OCI-LY1 (cell line): ENCODE measurements around the gene ESR1.

Experiments used
- H2AFZ ChIP-seq: fragments of 200-600 bp; sonication (generic), shearing (Covaris generic); 2 replicates; pipeline ENCODE4 v1.6.0; 2014; ENCODE audit warnings: antibody characterized with exemption, mild to moderate bottlenecking, low read length
- H3F3A ChIP-seq: fragments of 200-600 bp; sonication (generic), shearing (Covaris generic); 2 replicates; pipeline ENCODE4 v1.6.0; 2014; ENCODE audit warnings: mild to moderate bottlenecking, antibody characterized with exemption, low read length, moderate library complexity; ENCODE audit not compliant: insufficient read depth
- H3K27ac ChIP-seq: fragments of 200-600 bp; sonication (generic); 2 replicates; pipeline ENCODE4 v1.5.1; 2014; ENCODE audit warnings: low read length, mixed run types, mild to moderate bottlenecking, low read depth; ENCODE audit not compliant: poor library complexity, severe bottlenecking
- H3K27me3 ChIP-seq: fragments of 200-600 bp; sonication (generic); 2 replicates; pipeline ENCODE4 v1.6.0; 2014; ENCODE audit warnings: antibody characterized with exemption, mild to moderate bottlenecking, low read length, moderate library complexity; ENCODE audit not compliant: insufficient read depth
- H3K36me3 ChIP-seq: fragments of 200-600 bp; sonication (generic); 2 replicates; pipeline ENCODE4 v1.6.1; 2014; ENCODE audit warnings: mild to moderate bottlenecking, antibody characterized with exemption, low read length, moderate library complexity, mixed read lengths; ENCODE audit not compliant: insufficient read depth
- H3K4me1 ChIP-seq: fragments of 200-600 bp; sonication (generic); 2 replicates; pipeline ENCODE4 v1.5.1; 2014; ENCODE audit warnings: mild to moderate bottlenecking, low read length, moderate library complexity; ENCODE audit not compliant: insufficient read depth, severe bottlenecking
- H3K4me2 ChIP-seq: fragments of 200-600 bp; sonication (generic), shearing (Covaris generic); 2 replicates; pipeline ENCODE4 v1.6.1; 2014; ENCODE audit warnings: low read length
- H3K4me3 ChIP-seq: fragments of 200-600 bp; sonication (generic); 2 replicates; pipeline ENCODE4 v1.5.1; 2014; ENCODE audit warnings: low read length, low read depth, mild to moderate bottlenecking, mixed read lengths; ENCODE audit not compliant: poor library complexity, severe bottlenecking
- H3K79me2 ChIP-seq: fragments of 200-600 bp; shearing (Covaris generic); 2 replicates; pipeline ENCODE4 v1.6.1; 2016; ENCODE audit warnings: mixed run types, low read length, mixed read lengths; ENCODE audit not compliant: insufficient read depth
- H3K9ac ChIP-seq: fragments of 200-600 bp; sonication (generic), shearing (Covaris generic); 2 replicates; pipeline ENCODE4 v1.6.1; 2014; ENCODE audit warnings: mild to moderate bottlenecking, low read length, mixed read lengths
- H3K9me2 ChIP-seq: fragments of 200-600 bp; sonication (generic), shearing (Covaris generic); 2 replicates; pipeline ENCODE4 v1.6.1; 2014; ENCODE audit warnings: low read depth, mild to moderate bottlenecking, low read length, mixed read lengths
- H3K9me3 ChIP-seq: fragments of 200-600 bp; shearing (Covaris generic); 2 replicates; pipeline ENCODE4 v1.6.1; 2014; ENCODE audit warnings: low read length, mixed read lengths
- H4K20me1 ChIP-seq: fragments of 200-600 bp; sonication (generic), shearing (Covaris generic); 2 replicates; pipeline ENCODE4 v1.6.0; 2016; ENCODE audit warnings: mild to moderate bottlenecking, low read length; ENCODE audit not compliant: insufficient read depth
- CTCF ChIP-seq: fragments of 200-600 bp; sonication (generic), shearing (Covaris generic); IDR thresholded peaks from 2 replicates; pipeline ENCODE4 v1.5.1; 2017; ENCODE audit warnings: mild to moderate bottlenecking, antibody characterized with exemption, low read length, moderate library complexity, mixed read lengths
- EZH2 ChIP-seq: fragments of 200-600 bp; sonication (generic), shearing (Covaris generic); IDR thresholded peaks from 2 replicates; pipeline ENCODE4 v1.8.0; 2017; ENCODE audit warnings: borderline replicate concordance, mixed run types, mild to moderate bottlenecking, antibody characterized with exemption, low read length, moderate library complexity, mixed read lengths

ESR1 gene

DNA sequence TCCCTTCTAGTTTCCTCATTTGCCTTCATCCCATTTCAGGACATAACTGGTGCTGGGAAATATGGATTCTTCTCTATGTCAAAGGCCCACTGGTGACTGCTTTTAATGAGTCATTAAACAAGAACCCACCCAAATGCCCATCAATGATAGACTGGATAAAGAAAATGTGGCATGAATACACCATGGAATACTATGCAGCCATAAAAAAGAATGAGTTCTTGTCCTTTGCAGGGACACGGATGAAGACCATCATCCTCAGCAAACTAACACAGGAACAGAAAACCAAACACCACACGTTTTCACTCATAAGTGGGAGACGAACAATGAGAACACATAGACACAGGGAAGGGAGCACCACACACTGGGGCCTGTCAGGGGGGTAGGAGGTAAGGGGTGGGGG lies 310.7 kb downstream of the ESR1 start:
- H3K4me2 ChIP-seq, result no peak overlapping the region

GRCh38 chr6:152118678-152119077 lies 311.2 kb downstream of the ESR1 start:
- no peaks in the 10 kb centered on the region for H3K79me2 ChIP-seq
- H2AFZ ChIP-seq, result no peak overlapping the region
- no peaks in the 10 kb centered on the region for H3K9me3 ChIP-seq
- peaks cover 41% of the 10 kb centered on the region for H3K36me3 ChIP-seq
- no peaks in the 10 kb centered on the region for H3K4me1 ChIP-seq
- H4K20me1 ChIP-seq, result no peaks in the 10 kb centered on the region
- H3K9me2 ChIP-seq, result no peaks in the 10 kb centered on the region
- H3K9ac ChIP-seq, result no peak overlapping the region
- no peaks in the 10 kb centered on the region for H3F3A ChIP-seq
- H3K4me3 ChIP-seq, result no peak overlapping the region
- H3K27me3 ChIP-seq, result no peaks in the 10 kb centered on the region
- H3K4me2 ChIP-seq, result no peak overlapping the region
- H3K27ac ChIP-seq, result no peak overlapping the region
- no peak for TF ChIP-seq CTCF
- TF ChIP-seq EZH2, result no peak

More for the DNA sequence above, 310.7 kb downstream of the ESR1 start:
- Histone ChIP-seq H3K9me2 (no peaks in the 10 kb centered on the region), H3K9ac (no peak overlapping the region), H3K9me3 (no peaks in the 10 kb centered on the region), H3K4me3 (no peak overlapping the region), H4K20me1 (no peaks in the 10 kb centered on the region), H3K79me2 (no peaks in the 10 kb centered on the region), H3K27ac (no peak overlapping the region), H3F3A (no peaks in the 10 kb centered on the region), H3K4me1 (no peaks in the 10 kb centered on the region), H2AFZ (no peak overlapping the region), H3K27me3 (no peaks in the 10 kb centered on the region), H3K36me3 (peaks cover 36% of the 10 kb centered on the region)
- TF ChIP-seq CTCF (no peak), EZH2 (no peak)

DNA sequence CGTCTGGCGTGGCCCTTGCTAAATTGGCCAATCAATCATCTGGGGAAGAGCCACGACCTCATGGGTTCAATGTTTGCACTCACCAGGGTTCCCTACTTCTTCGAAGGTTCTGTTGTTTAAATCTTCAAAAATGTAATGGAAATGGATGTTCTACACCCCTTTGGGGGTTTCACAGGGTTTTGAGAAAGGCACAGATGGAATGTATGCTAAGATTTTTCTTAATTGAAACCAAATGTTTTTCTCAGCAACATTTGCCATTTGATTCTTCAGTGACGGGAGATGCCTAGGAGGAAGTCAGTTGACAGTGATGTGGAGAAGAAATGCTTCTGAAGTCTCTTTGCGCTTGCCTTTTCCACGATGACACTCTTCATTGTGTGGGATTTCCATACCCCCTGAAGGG lies 312.3 kb downstream of the ESR1 start:
- H3K79me2 ChIP-seq, result no peaks in the 10 kb centered on the region
- H3K4me3 ChIP-seq, result no peak overlapping the region
- peaks cover 48% of the 10 kb centered on the region for H3K36me3 ChIP-seq
- no peaks in the 10 kb centered on the region for H4K20me1 ChIP-seq
- no peaks in the 10 kb centered on the region for H3K9me2 ChIP-seq
- TF ChIP-seq CTCF (no peak), EZH2 (no peak)
- H3K9ac ChIP-seq, result no peak overlapping the region
- H3K27ac ChIP-seq, result no peak overlapping the region
- no peaks in the 10 kb centered on the region for H3K4me1 ChIP-seq
- no peak overlapping the region for H2AFZ ChIP-seq
- H3K4me2 ChIP-seq, result no peak overlapping the region
- no peaks in the 10 kb centered on the region for H3F3A ChIP-seq
- H3K27me3 ChIP-seq, result no peaks in the 10 kb centered on the region
- no peaks in the 10 kb centered on the region for H3K9me3 ChIP-seq
